ENCODE data around the gene TRIM56. TPM values are rescaled to one million over a fixed set of nuclear protein-coding genes. Genes with fewer than 3 reads are reported as not detected.

The TRIM56 gene
- total RNA-seq, 1 donor from 2014 or later = 16.0 TPM

DNA sequence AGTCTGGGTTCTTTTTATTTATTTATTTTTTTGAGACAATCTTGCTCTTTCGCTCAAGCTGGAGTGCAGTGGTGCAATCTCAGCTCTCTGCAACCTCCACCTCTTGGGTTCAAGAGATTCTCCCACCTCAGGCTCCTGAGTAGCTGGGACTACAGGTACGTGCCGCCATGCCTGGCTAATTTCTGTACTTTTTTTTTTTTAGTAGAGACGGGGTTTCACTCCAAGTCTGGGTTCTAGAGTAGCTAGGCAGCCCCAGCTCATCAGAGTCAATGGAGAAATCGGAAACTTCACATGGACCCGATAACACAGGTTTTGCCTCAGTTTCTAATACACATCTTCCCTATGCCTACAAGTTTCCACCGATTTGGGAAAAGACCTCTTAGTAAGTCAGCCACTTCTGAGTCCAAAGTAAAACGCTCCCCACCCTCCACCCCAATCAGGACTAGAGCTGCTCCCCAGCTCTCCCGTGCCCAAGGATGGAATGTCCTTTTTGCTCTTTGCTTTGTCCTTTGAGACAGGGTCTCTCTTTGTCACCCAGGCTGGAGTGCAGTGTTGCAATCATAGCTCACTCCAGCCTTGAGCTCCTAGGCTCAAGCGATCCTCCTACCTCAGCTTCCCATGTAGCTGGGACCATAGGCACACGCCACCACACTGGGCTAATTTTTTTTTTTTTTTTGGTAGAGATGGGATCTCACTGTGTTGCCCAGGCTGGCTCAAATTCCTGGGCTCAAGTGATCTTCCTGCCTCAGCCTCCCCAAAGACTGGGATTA, 37.8 kb downstream of the TRIM56 start:
- Mint-ChIP-seq H3K9me3 (no peaks in the 10 kb centered on the region), H3K4me1 (peaks cover 47% of the 10 kb centered on the region), H3K27me3 (ENCODE audit: low read depth) (peaks cover 7% of the 10 kb centered on the region), H3K36me3 (ENCODE audit: low read depth) (no peaks in the 10 kb centered on the region), H3K4me3 (no peak overlapping the region), H3K27ac (ENCODE audit: unreplicated experiment) (peak overlapping the region; percentile 54)
- DNase-seq (ENCODE audit: low read depth, low spot score) = no peak
- TF ChIP-seq, protein P1, sequence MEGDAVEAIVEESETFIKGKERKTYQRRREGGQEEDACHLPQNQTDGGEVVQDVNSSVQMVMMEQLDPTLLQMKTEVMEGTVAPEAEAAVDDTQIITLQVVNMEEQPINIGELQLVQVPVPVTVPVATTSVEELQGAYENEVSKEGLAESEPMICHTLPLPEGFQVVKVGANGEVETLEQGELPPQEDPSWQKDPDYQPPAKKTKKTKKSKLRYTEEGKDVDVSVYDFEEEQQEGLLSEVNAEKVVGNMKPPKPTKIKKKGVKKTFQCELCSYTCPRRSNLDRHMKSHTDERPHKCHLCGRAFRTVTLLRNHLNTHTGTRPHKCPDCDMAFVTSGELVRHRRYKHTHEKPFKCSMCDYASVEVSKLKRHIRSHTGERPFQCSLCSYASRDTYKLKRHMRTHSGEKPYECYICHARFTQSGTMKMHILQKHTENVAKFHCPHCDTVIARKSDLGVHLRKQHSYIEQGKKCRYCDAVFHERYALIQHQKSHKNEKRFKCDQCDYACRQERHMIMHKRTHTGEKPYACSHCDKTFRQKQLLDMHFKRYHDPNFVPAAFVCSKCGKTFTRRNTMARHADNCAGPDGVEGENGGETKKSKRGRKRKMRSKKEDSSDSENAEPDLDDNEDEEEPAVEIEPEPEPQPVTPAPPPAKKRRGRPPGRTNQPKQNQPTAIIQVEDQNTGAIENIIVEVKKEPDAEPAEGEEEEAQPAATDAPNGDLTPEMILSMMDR (conservative IDR thresholded peaks at IDR 0.05) = no peak

GRCh38 chr7:101123703-101124068, 38.4 kb downstream of the TRIM56 start:
- H3K4me1 Mint-ChIP-seq = peaks cover 47% of the 10 kb centered on the region
- H3K4me3 Mint-ChIP-seq = no peak overlapping the region
- H3K27ac Mint-ChIP-seq (ENCODE audit: unreplicated experiment) = no peak overlapping the region

DNA sequence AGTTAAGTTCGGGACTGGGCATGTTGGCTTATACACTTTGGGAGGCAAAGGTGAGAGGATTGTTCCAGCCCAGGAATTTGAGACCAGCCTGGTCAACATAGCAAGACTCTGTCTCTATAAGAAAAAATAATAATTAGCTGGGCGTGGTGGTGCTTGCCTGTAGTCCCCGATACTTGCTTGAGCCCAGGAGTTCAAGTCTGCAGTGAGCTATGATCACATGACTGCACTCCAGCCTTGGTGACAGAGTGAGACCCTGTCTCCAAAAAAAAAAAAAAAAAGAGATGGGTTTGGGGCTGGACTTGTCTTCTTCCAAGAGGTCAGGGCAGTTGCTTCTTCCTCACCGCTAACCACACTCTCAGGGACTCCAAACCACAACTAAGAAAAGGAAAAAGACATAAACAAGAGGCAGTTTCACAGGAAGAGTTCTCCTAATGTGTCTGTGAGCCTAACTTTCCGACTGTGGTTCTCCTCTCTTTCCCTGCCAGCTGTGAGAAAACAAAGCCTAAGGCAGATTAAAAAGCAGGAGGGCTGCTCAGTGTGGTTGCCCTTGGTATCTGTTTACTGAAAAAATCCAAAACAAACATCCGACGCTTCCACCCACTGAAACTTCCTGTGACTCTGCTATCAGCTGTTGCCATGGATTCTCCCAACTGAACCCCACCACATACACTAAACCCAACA, 39.2 kb downstream of the TRIM56 start:
- no peaks in the 10 kb centered on the region for H3K36me3 Mint-ChIP-seq (ENCODE audit: low read depth)
- no peak overlapping the region for H3K27ac Mint-ChIP-seq (ENCODE audit: unreplicated experiment)
- no peaks in the 10 kb centered on the region for H3K9me3 Mint-ChIP-seq
- H3K27me3 Mint-ChIP-seq (ENCODE audit: low read depth) = peaks cover 7% of the 10 kb centered on the region
- no peak for DNase-seq (ENCODE audit: low read depth, low spot score)
- no peak overlapping the region for H3K4me3 Mint-ChIP-seq
- peaks cover 47% of the 10 kb centered on the region for H3K4me1 Mint-ChIP-seq
- TF ChIP-seq, protein P1 (conservative IDR thresholded peaks at IDR 0.05) = no peak

More at GRCh38 chr7:101123703-101124068, 38.4 kb downstream of the TRIM56 start:
- no peak for DNase-seq (ENCODE audit: low read depth, low spot score)
- Mint-ChIP-seq H3K9me3 (no peaks in the 10 kb centered on the region), H3K36me3 (ENCODE audit: low read depth) (no peaks in the 10 kb centered on the region), H3K27me3 (ENCODE audit: low read depth) (peaks cover 7% of the 10 kb centered on the region)
- TF ChIP-seq, protein P1 (conservative IDR thresholded peaks at IDR 0.05) = no peak

- Mint-ChIP-seq H3K27me3 (ENCODE audit: low read depth) (peaks cover 7% of the 10 kb centered on the region), H3K36me3 (ENCODE audit: low read depth) (no peaks in the 10 kb centered on the region), H3K4me3 (no peak overlapping the region), H3K27ac (ENCODE audit: unreplicated experiment) (no peak overlapping the region), H3K4me1 (peaks cover 40% of the 10 kb centered on the region), H3K9me3 (no peaks in the 10 kb centered on the region)
- no peak for DNase-seq (ENCODE audit: low read depth, low spot score)
- TF ChIP-seq, protein P1 (conservative IDR thresholded peaks at IDR 0.05) = no peak
These were observed 40.8 kb downstream of the TRIM56 start for GRCh38 chr7:101125989-101126650.

GRCh38 chr7:101126651-101127459, 41.6 kb downstream of the TRIM56 start, which contains the start of gene SERPINE1:
Gene SERPINE1 (plus strand): TSS chr7:101127104. CDS start chr7:101128394, 1,290 bp downstream.
- TF ChIP-seq, protein P1 (conservative IDR thresholded peaks at IDR 0.05) = peak; percentile 42
- H3K9me3 Mint-ChIP-seq = no peaks in the 10 kb centered on the region
- peak; percentile 33 for DNase-seq (ENCODE audit: low read depth, low spot score)
- H3K36me3 Mint-ChIP-seq (ENCODE audit: low read depth) = no peaks in the 10 kb centered on the region
- H3K27ac Mint-ChIP-seq (ENCODE audit: unreplicated experiment) = peak within 1 kb of the TSS; percentile 38
- H3K4me3 Mint-ChIP-seq = peak within 1 kb of the TSS; percentile 44
- peaks cover 39% of the 10 kb centered on the region for H3K4me1 Mint-ChIP-seq
- H3K27me3 Mint-ChIP-seq (ENCODE audit: low read depth) = peaks cover 7% of the 10 kb centered on the region
